ENCODE measurements around the gene KRTAP2-3. TPM values are rescaled to one million over a fixed set of nuclear protein-coding genes. Genes with fewer than 3 reads are reported as not detected.

KRTAP2-3 gene
- total and polyA plus RNA-seq, 2 of the 4 experiments (the other 2 are of a cell fraction) = 1.4 to 35.2 TPM

DNA sequence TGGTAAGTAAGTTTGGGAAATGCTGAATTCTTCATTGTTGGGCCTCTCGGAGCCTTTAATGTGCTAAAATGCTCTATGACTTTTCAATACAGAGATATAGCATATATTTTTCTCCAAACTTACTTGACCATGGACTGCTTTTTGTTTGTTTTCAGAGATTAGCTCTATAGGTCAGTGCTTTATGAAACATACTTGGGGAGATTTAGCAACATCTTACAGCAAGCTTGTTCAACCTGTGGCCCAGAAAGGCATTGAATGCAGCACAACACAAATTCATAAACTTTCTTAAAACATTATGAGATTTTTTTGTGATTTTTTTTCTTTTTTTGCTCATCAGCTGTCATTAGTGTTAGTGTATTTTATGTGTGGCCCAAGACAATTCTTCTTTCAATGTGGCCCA, 50.0 kb downstream of the KRTAP2-3 start:
- Histone ChIP-seq H2AFZ (replicated peaks; ENCODE audit: low read length, poor library complexity) (no peak overlapping the region), H2BK20ac (ENCODE audit: low read depth, low read length) (no peak overlapping the region), H2AK5ac (ENCODE audit: low read depth, low read length) (no peak overlapping the region), H3K9me3 (ENCODE audit: control insufficient read depth, insufficient read depth, low read length) (no peaks in the 10 kb centered on the region), H2BK15ac (ENCODE audit: low read depth, low read length) (no peak overlapping the region), H2BK5ac (ENCODE audit: low read depth, low read length, poor library complexity, severe bottlenecking) (no peak overlapping the region), H3K9ac (ENCODE audit: low read depth, low read length) (no peak overlapping the region), H3K27ac (ENCODE audit: insufficient read depth, low read length) (no peak overlapping the region), H3K18ac (ENCODE audit: low read depth, low read length) (no peak overlapping the region), H3K4ac (ENCODE audit: low read depth, low read length) (no peak overlapping the region), H3K4me1 (ENCODE audit: control insufficient read depth, insufficient read depth, low read length) (peaks cover 1% of the 10 kb centered on the region; the same call in 1 of the 2 replicates), H3K79me1 (ENCODE audit: low read depth in 1 of 2, low read length in 2 of 2) (no peaks in the 10 kb centered on the region), H3K36me3 (ENCODE audit: control insufficient read depth, insufficient read depth, low read length) (no peaks in the 10 kb centered on the region), H4K5ac (ENCODE audit: low read depth, low read length) (no peak overlapping the region), H4K91ac (ENCODE audit: insufficient read depth, low read depth, low read length) (no peak overlapping the region), H4K20me1 (ENCODE audit: insufficient read depth, low read length) (no peaks in the 10 kb centered on the region), H3K14ac (replicated peaks; ENCODE audit: low read depth, low read length) (no peak overlapping the region), H3K9me1 (ENCODE audit: insufficient read depth, low read length) (no peaks in the 10 kb centered on the region; the same call in 1 of the 2 replicates), H3K4me2 (ENCODE audit: low read depth, low read length) (no peak overlapping the region), H3K27me3 (ENCODE audit: control insufficient read depth, insufficient read depth, low read length) (no peaks in the 10 kb centered on the region), H3K23ac (ENCODE audit: low read depth, low read length) (no peak overlapping the region), H3K56ac (ENCODE audit: extremely low read depth, insufficient read depth, low read length) (no peak overlapping the region), H3K4me3 (ENCODE audit: insufficient read depth, low read depth, low read length) (no peak overlapping the region), H2BK120ac (ENCODE audit: low read depth, low read length) (no peak overlapping the region), H4K8ac (ENCODE audit: low read depth in 2 of 2, low read length in 2 of 2) (no peak overlapping the region), H2AK9ac (replicated peaks; ENCODE audit: low read depth, low read length, poor library complexity) (no peak overlapping the region)
- in situ Hi-C loops (cut with MboI; ENCODE audit: low sequenced_read_pairs) = no loop called here
- no CpG with 5 or more reads among the region's 1 CpG for WGBS, 2 experiments (ENCODE audit: extremely low coverage in 2 of 2, insufficient read length in 1 of 2)
- ChIA-PET CTCF (interaction anchor here (0.9 kb wide), 1 partner anchor 11 kb away, joined by 3 read pairs; no protein-coding TSS in a partner anchor), POLR2A (ENCODE audit: unreplicated experiment) (no interaction called here)
- TF ChIP-seq NFE2L2 (IDR thresholded peaks at IDR 0.05; ENCODE audit: low read depth, low read length) = no peak
- no peak for TF ChIP-seq POLR2A (IDR thresholded peaks at IDR 0.05; ENCODE audit: low read depth, low read length)
- no peak for TF ChIP-seq CEBPB (IDR thresholded peaks at IDR 0.05; ENCODE audit: low read depth, low read length)
- TF ChIP-seq MAFK (IDR thresholded peaks at IDR 0.05; ENCODE audit: low read depth, low read length) = no peak
- no peak for TF ChIP-seq RFX5 (IDR thresholded peaks at IDR 0.05; ENCODE audit: low read depth, low read length)
- TF ChIP-seq, protein P1, sequence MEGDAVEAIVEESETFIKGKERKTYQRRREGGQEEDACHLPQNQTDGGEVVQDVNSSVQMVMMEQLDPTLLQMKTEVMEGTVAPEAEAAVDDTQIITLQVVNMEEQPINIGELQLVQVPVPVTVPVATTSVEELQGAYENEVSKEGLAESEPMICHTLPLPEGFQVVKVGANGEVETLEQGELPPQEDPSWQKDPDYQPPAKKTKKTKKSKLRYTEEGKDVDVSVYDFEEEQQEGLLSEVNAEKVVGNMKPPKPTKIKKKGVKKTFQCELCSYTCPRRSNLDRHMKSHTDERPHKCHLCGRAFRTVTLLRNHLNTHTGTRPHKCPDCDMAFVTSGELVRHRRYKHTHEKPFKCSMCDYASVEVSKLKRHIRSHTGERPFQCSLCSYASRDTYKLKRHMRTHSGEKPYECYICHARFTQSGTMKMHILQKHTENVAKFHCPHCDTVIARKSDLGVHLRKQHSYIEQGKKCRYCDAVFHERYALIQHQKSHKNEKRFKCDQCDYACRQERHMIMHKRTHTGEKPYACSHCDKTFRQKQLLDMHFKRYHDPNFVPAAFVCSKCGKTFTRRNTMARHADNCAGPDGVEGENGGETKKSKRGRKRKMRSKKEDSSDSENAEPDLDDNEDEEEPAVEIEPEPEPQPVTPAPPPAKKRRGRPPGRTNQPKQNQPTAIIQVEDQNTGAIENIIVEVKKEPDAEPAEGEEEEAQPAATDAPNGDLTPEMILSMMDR (conservative IDR thresholded peaks at IDR 0.05; ENCODE audit: low read depth, low read length) = no peak
- no peak for TF ChIP-seq USF2 (IDR thresholded peaks at IDR 0.05; ENCODE audit: low read depth, low read length)
- TF ChIP-seq CHD1 (IDR thresholded peaks at IDR 0.05; ENCODE audit: low read depth, low read length) = no peak
- no peak for TF ChIP-seq FOS (IDR thresholded peaks at IDR 0.05; ENCODE audit: low read depth, low read length)
- TF ChIP-seq BHLHE40 (IDR thresholded peaks at IDR 0.05; ENCODE audit: low read depth, low read length) = no peak
- TF ChIP-seq SMC3 (IDR thresholded peaks at IDR 0.05; ENCODE audit: low read depth, low read length) = no peak
- TF ChIP-seq, protein P2, sequence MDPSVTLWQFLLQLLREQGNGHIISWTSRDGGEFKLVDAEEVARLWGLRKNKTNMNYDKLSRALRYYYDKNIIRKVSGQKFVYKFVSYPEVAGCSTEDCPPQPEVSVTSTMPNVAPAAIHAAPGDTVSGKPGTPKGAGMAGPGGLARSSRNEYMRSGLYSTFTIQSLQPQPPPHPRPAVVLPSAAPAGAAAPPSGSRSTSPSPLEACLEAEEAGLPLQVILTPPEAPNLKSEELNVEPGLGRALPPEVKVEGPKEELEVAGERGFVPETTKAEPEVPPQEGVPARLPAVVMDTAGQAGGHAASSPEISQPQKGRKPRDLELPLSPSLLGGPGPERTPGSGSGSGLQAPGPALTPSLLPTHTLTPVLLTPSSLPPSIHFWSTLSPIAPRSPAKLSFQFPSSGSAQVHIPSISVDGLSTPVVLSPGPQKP (IDR thresholded peaks at IDR 0.05; ENCODE audit: borderline replicate concordance, low read depth, low read length) = no peak
- no peak for TF ChIP-seq MAZ (IDR thresholded peaks at IDR 0.05; ENCODE audit: borderline replicate concordance, low read depth, low read length)
- no peak for TF ChIP-seq RCOR1 (IDR thresholded peaks at IDR 0.05; ENCODE audit: insufficient replicate concordance, low read length)
- TF ChIP-seq RAD21 (IDR thresholded peaks at IDR 0.05; ENCODE audit: low read length) = no peak
- TF ChIP-seq MXI1 (IDR thresholded peaks at IDR 0.05; ENCODE audit: borderline replicate concordance, low read depth, low read length) = no peak
- ATAC-seq (ENCODE audit: low read depth) (no peak), DNase-seq (no peak)
- intact Hi-C loops (cut with micrococcal nuclease) = no loop called here
- dilution Hi-C loops (cut with HindIII; ENCODE audit: low sequenced_read_pairs, unreplicated experiment) = no loop called here
- BruUV-seq (replicated peaks) = no TSS peak
